HG03565 (cell line): ENCODE data around the gene BTBD19.
"Not testable (repeated sequence)": the region's sequence is repeated elsewhere in the genome, so short reads cannot be mapped to it uniquely, and the experiment has no call there.

Experiments used
- ATAC-seq: cut with Tn5 transposase; IDR thresholded peaks from one replicate; pipeline ENCODE4 v1.9.1; 2021; ENCODE audit warnings: mild to moderate bottlenecking, moderate library complexity; ENCODE audit not compliant: unreplicated experiment

The BTBD19 gene, protein sequence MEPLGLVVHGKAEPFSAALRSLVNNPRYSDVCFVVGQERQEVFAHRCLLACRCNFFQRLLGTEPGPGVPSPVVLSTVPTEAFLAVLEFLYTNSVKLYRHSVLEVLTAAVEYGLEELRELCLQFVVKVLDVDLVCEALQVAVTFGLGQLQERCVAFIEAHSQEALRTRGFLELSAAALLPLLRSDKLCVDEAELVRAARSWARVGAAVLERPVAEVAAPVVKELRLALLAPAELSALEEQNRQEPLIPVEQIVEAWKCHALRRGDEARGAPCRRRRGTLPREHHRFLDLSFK

DNA sequence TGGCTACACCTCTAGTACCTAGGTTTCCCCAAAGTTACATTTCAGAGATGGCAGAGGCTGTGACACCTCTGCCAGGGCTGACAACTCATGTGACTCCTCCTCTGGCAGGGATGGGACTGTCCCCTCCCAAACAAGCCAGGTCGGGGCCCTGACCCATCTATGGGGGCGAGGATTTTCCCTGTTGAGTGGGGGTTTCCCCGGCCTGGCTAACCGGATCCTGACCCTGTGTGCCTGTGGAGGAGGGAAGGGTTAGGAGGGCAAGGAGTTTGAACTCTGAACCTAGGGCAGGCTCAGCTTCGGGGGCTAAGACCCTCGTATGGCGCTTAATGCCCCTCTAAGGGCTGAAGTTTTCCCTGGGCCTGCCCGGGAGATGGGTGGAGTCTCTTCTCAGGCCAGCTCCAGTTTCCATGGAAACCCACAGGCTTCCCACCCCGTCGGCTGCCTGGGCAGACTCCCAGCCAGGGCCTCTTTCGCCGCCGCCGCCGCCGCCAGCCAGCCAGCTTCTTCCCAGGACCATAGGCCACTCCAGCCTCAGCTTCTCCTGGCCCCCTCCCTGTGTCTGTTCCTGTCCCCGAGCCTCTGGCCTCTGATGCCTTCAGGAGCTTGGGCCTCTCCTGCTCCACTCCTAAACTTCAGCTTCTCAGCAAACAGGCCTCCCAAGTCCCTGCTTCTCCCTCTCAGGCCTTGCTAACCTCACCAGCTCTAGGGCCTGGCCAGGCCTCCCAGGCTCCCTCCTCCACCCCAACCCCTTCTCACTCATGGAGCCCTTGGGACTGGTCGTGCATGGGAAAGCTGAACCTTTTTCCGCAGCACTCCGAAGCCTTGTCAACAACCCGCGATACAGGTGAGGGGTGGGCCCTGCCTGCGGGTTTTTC, at the start of gene BTBD19:
BTBD19 (plus strand) TSS at position 461 of the 875 bp plus-strand sequence; CDS start at position 759, 298 bp downstream.
- ATAC-seq: peak; percentile 30

DNA sequence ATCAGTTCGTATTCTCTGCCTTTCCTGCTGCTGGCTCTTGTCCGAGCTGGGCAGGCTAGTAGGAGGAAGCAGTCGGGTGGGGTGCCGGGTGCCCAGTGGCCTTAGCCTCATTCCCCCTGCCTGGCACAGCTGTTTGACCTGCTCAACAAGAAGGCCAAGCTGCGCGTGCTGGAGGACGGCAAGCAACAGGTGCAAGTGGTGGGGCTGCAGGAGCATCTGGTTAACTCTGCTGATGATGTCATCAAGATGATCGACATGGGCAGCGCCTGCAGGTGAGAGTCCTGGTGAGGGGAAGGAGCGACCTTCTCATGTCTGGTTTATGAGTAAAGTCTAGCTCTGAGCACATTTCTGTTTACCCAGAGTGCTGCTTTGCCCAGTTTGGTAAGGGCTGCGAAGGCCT, 49.2 kb upstream of the BTBD19 start:
- ATAC-seq: no peak

DNA sequence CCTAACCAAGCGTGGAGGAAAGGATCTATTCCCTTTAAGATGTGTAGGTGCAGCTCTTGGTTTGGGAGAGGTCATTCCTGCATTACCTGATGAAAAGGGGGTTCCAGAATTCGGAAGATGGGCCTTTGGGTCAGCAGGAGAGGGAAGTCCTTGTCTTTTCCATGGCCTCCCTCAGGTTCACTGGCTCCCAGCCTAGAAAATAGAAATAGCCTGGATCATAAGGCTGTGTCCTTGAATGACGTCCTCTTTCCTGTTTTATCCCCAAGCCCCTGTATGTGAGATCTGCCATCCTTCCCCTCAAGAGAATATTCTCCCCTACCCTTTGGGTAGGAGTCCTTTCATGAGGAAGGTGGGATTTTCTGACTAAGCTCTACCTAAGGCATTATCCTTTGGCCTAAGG, 47.4 kb upstream of the BTBD19 start:
- no peak for ATAC-seq

- ATAC-seq: not testable (repeated sequence)
Measured at GRCh38 chr1:44766421-44766820, 41.9 kb upstream of the BTBD19 start.

DNA sequence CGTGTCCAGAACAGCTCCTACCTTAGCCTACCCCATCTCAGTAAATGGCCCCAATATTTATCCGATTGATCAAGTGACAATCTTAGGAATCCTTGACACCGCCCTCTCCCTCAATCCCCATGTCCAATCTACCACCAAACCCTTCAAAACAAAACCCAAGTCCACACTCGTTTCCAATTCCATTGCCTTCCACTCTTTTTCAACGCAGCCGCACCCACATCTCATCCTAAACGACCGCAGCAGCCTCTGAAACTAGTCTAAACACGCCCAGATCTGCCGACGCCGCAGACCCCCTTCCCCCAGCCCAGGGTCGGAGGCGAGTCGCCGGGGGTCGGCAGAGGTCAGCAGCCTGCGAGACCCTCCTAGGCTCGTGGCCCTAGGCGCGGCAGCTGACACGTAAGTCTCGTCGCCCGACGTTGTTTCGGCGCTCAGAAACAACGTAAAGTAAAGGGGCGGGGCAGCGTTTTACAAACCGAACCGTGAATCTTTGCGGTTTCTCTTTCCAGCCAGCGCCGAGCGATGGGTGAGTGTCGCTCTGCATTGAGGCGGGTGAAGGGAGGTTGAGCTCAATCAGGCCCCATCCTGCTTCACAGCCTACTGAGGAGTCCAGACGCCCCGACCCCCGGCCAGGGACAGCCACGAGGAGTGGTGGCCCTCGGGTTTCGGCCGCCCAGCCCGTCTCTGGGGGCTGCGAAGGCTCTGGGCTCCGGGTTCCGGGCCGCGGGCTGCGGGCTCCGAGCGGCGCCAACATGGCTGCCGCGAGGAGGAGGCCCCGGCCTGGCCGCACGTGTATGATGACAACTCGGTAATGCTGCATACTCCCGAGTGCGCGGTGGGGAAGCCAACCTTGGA, 33.0 kb upstream of the BTBD19 start, which contains the start of gene RPS8:
RPS8 (plus strand) TSS at position 463 of the 852 bp plus-strand sequence; CDS start at position 520, 57 bp downstream.
- ATAC-seq: peak; percentile 63

- no peak for ATAC-seq
Measured at GRCh38 chr1:44775930-44776729, 32.2 kb upstream of the BTBD19 start.

- no peak for ATAC-seq
Measured at GRCh38 chr1:44776730-44777068, 31.6 kb upstream of the BTBD19 start.

- no peak for ATAC-seq
Measured at GRCh38 chr1:44777547-44777946, 30.8 kb upstream of the BTBD19 start.

DNA sequence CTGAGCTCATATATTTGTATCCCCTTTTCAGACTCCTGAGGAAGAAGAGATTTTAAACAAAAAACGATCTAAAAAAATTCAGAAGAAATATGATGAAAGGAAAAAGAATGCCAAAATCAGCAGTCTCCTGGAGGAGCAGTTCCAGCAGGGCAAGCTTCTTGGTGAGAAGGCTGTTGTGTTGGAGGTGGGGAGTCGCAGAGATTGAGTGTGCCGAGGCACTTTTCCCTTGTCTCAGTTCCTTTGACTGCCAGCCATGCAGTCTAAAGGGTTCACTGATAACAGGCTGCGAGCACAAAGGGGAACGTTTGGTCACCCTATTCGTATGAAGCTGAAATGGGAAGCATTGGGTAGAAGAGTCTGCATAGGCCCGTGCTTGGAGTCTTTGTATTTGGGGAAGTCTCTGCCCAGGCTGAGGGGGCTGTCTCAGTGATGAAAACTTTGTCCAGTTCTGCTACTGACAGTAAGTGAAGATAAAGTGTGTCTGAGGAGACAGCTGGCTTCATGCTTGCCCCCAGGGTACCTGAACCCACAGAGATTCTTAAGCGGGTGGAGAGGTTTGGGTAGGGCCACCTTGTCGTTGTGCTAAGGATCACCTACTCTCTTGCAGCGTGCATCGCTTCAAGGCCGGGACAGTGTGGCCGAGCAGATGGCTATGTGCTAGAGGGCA, 30.2 kb upstream of the BTBD19 start:
- ATAC-seq: no peak

DNA sequence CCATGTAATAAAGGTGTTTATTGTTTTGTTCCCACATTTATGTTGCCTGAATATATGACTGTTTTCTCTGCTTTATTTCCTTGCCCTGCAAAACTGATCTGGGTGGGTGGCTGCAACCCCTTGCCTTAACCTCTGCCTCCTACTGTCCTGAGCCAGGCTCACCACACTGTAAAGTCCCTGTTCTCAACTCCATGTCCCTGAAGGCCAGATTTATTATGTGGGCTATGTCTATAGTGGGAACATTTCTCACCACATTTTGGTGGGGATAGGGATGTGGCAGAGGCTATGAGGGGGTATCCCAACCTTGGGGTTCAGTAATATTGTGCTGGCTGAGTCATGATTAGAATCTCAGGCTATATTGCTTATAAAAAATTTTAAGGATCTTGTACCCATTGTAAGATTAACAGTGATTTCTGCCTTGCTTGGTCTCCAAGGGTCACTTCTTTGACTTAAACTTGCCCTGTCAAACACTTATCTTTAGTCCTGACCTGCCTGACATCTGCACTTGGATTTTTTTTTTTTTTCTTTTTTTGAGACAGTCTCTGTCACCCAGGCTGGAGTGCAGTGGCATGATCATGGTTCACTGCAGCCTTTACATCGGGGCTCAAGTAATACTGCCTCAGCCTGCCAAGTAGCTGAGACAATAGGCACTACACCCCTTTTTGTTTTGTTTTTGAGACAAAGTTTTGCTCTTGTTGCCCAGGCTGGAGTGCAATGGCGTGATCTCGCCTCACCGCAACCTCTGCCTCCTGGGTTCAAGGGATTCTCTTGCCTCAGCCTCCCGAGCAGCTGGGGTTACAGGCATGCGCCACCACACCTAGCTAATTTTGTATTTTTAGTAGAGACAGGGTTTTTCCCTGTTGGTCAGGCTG, 29.4 kb upstream of the BTBD19 start:
- no peak for ATAC-seq

GRCh38 chr1:44780583-44781121, 27.7 kb upstream of the BTBD19 start:
- ATAC-seq: no peak

DNA sequence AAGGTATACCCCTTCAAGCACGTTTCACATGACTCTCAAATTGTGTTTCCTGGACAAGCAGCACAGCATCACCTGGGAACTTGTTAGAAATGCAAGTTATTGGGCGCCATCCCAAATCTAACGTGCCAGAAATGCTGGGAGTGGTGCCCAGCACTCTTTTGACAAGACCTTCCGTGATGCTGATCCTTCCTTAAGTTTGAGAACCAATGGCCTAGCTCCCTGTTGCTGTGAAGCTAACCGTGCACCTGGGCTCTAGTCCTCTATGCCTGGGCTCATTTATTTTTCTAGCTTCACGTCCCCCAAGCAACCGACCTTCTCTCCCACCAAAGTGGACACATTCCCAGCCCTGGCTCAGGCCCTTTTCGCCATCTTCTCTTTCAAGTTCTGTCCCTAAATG, 24.6 kb upstream of the BTBD19 start:
- no peak for ATAC-seq

GRCh38 chr1:44784094-44785028, 24.0 kb upstream of the BTBD19 start:
- no peak for ATAC-seq

DNA sequence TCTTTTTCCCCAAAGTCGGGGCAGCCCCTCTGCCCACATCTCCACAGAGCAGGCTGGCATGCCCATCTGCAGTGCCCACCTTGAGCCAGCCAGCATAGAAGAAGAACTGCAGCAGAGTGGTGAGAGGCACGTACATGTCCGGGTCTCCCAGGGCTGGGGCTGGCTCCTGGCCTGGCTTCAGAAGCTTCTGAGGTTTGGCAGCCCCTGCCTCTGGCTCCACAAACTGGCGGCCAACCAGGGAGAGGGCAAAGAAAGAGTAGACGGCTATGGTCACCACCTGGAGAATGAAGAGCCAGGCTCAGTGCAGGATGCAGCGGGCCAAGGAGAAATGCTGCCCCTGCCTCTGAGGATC, 23.3 kb upstream of the BTBD19 start:
- no peak for ATAC-seq

DNA sequence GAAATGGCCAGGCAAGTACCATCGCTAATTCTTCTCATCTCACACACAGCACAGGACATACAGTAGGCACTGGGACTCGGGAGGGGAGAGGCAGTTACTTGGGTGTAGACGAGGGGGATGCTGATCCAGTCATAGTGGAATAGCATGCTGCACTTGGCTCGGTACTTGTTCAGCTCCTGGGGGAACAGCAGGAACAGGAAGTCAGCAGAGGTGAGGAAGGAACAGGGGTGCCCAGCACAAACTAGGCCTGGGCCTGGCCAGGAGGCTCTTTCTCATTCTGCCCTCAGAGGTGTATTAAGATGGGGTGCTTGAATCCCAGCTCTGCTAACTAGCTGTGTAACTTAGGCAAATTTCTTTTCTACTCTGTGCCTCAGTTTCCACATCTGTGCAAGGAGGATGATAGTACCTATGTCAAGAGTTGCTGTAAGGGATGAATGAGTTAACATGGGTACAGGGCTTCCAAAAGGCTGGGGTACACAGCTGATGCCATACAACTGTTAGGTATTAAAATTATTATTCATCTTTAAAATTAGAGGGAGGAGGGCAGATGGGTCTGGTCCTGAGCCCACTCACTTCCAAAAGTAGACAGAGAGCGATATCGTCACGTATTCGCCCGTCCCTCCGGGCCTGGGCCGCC, 22.7 kb upstream of the BTBD19 start:
- no peak for ATAC-seq

DNA sequence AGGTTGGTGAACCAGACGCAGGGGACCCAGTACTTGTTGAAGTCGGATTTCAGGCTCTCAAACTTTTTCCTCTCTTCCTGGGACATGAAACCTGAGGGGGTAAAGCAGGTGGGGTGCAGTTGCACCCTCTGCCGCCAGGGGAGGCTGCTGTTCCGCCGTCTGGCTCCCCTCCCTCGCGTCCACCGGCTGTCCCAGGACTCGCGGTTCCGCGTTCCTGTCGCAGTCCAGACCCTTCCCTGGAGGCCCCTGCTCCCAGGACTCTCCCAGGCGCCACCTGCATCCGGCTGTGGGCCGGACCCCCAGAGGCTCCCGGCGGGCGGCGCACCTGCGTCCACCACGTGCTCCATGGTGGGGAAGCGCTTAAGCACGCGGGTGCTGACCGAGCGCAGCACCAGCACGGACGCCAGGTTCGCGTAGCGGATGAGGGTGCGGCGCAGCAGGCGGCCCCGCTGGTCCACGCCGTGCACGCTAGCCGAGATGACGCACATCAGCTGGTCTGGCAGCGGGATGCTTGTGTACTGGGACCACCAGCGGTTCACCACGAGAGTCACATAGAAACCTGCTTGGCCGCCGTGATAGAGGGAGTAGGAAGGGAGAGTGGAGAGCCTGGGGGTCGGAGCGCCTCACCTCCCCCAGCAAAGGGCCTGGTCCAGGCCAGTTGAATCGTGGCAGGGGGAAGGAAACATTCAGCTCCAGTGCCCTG, 22.0 kb upstream of the BTBD19 start:
- peak; percentile 35 for ATAC-seq
